Measurements from ENCODE around the gene PLXNA1. TPM values are rescaled to one million over a fixed set of nuclear protein-coding genes. Genes with fewer than 3 reads are reported as not detected.

Gene PLXNA1
- total and polyA plus RNA-seq, 9 donors: 9.2 to 47.2 (median 25.7) TPM

DNA sequence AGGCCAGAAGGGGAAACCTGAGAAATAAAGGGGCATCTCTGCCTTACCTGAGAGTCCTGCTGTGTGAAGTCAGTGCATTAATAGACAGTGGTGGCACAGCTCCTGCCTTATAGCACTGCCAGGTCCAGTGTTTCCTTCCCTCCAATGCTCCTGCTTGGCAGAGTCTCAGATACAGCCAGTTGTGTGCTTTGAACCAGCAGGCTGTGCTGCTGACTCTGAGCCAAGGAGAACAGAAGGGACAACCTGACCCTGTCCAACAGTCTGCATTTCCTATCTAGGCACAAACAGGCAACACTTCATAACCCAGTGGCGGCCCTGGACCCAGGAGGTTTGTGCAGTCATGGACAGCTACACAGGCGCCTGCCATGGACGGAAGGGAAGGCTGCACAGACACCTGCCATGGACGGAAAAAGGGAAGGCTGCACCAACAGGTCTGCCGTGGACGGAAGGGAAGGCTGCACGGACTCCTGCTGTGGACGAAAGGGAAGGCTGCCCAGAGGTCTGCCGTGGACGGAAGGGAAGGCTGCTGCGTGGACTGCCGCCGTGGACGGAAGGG, 33.9 kb upstream of the PLXNA1 start:
- Histone ChIP-seq H3K36me3 (no peaks in the 10 kb centered on the region), H3K27me3 (no peaks in the 10 kb centered on the region), H3K4me3 (no peak overlapping the region), H3K27ac (no peak overlapping the region), H3K4me1 (ENCODE audit: insufficient read depth) (no peaks in the 10 kb centered on the region), H3K9me3 (no peaks in the 10 kb centered on the region)
- intact Hi-C loops (cut with DNase I): no loop called here
- 75 to 86% (median 83%) methylated on average over 14 of the region's 14 CpGs for WGBS, 3 donors
- no peak for DNase-seq
- TF ChIP-seq, protein P1, sequence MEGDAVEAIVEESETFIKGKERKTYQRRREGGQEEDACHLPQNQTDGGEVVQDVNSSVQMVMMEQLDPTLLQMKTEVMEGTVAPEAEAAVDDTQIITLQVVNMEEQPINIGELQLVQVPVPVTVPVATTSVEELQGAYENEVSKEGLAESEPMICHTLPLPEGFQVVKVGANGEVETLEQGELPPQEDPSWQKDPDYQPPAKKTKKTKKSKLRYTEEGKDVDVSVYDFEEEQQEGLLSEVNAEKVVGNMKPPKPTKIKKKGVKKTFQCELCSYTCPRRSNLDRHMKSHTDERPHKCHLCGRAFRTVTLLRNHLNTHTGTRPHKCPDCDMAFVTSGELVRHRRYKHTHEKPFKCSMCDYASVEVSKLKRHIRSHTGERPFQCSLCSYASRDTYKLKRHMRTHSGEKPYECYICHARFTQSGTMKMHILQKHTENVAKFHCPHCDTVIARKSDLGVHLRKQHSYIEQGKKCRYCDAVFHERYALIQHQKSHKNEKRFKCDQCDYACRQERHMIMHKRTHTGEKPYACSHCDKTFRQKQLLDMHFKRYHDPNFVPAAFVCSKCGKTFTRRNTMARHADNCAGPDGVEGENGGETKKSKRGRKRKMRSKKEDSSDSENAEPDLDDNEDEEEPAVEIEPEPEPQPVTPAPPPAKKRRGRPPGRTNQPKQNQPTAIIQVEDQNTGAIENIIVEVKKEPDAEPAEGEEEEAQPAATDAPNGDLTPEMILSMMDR (IDR thresholded peaks at IDR 0.05): no peak
- TF ChIP-seq POLR2A (IDR thresholded peaks at IDR 0.05) (no peak), EP300 (IDR thresholded peaks at IDR 0.05) (no peak)

DNA sequence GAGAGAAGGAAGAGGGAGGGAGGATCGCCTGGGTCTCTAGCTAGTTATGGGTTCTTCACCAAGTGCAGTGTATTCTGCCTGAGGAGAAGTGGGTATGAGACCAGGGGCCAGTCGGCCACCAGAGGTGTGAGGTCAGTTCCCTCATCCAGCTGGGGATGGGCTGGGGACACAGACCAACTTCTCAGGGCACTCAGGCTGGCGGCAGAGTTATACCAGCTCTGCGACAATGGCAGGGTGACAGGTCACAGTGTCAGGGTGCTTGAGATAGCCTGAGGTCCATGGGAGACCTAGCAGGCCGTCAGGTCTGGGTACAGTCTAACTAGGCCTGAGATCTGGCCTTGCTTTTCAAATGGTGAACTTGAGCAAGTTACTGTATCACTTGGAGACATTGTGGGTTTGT, 31.4 kb upstream of the PLXNA1 start:
- Histone ChIP-seq H3K4me1 (ENCODE audit: insufficient read depth) (no peaks in the 10 kb centered on the region), H3K4me3 (no peak overlapping the region), H3K27ac (no peak overlapping the region), H3K9me3 (no peaks in the 10 kb centered on the region), H3K27me3 (no peaks in the 10 kb centered on the region), H3K36me3 (no peaks in the 10 kb centered on the region)
- TF ChIP-seq POLR2A (IDR thresholded peaks at IDR 0.05) (no peak), EP300 (IDR thresholded peaks at IDR 0.05) (no peak)
- TF ChIP-seq, protein P1 (IDR thresholded peaks at IDR 0.05): no peak
- DNase-seq: no peak
- 94 to 96% (median 95%) methylated on average over 5 of the region's 5 CpGs for WGBS, 3 donors
- intact Hi-C loops (cut with DNase I): no loop called here

- no peak for DNase-seq
- H3K4me1 ChIP-seq (ENCODE audit: insufficient read depth): peaks cover 4% of the 10 kb centered on the region
- TF ChIP-seq POLR2A (IDR thresholded peaks at IDR 0.05) (no peak), EP300 (IDR thresholded peaks at IDR 0.05) (no peak)
- no peak overlapping the region for H3K4me3 ChIP-seq
- no peaks in the 10 kb centered on the region for H3K36me3 ChIP-seq
- WGBS, 3 donors: 91 to 93% (median 93%) methylated on average over 10 of the region's 10 CpGs
- no peaks in the 10 kb centered on the region for H3K9me3 ChIP-seq
- intact Hi-C loops (cut with DNase I): no loop called here
- no peak overlapping the region for H3K27ac ChIP-seq
- no peaks in the 10 kb centered on the region for H3K27me3 ChIP-seq
Measured at GRCh38 chr3:126952261-126952982, 30.5 kb upstream of the PLXNA1 start.

- Histone ChIP-seq H3K4me3 (no peak overlapping the region), H3K36me3 (no peaks in the 10 kb centered on the region), H3K4me1 (ENCODE audit: insufficient read depth) (peaks cover 4% of the 10 kb centered on the region), H3K9me3 (no peaks in the 10 kb centered on the region), H3K27me3 (no peaks in the 10 kb centered on the region), H3K27ac (no peak overlapping the region)
- intact Hi-C loops (cut with DNase I): no loop called here
- WGBS, 3 donors: 95 to 96% (median 96%) methylated on average over 12 of the region's 12 CpGs
- TF ChIP-seq EP300 (IDR thresholded peaks at IDR 0.05) (no peak), POLR2A (IDR thresholded peaks at IDR 0.05) (no peak)
- TF ChIP-seq, protein P1 (IDR thresholded peaks at IDR 0.05): no peak
- no peak for DNase-seq
Measured at GRCh38 chr3:126952983-126953660, 29.8 kb upstream of the PLXNA1 start.

All from ovary (tissue), 9 donors.